ENCODE data around the gene ADGRG2.

- TF ChIP-seq, protein P1, sequence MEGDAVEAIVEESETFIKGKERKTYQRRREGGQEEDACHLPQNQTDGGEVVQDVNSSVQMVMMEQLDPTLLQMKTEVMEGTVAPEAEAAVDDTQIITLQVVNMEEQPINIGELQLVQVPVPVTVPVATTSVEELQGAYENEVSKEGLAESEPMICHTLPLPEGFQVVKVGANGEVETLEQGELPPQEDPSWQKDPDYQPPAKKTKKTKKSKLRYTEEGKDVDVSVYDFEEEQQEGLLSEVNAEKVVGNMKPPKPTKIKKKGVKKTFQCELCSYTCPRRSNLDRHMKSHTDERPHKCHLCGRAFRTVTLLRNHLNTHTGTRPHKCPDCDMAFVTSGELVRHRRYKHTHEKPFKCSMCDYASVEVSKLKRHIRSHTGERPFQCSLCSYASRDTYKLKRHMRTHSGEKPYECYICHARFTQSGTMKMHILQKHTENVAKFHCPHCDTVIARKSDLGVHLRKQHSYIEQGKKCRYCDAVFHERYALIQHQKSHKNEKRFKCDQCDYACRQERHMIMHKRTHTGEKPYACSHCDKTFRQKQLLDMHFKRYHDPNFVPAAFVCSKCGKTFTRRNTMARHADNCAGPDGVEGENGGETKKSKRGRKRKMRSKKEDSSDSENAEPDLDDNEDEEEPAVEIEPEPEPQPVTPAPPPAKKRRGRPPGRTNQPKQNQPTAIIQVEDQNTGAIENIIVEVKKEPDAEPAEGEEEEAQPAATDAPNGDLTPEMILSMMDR (IDR thresholded peaks at IDR 0.05), result no peak
- TF ChIP-seq POLR2A (IDR thresholded peaks at IDR 0.05), result no peak
Observed at GRCh38 chrX:19110642-19111041, 11.6 kb downstream of the ADGRG2 start.

All from testis (tissue), 2 donors.